PC-3 (cell line): ENCODE data around the gene PML. TPM values are rescaled to one million over a fixed set of nuclear protein-coding genes. Genes with fewer than 3 reads are reported as not detected.
"Not testable (repeated sequence)": the region's sequence is repeated elsewhere in the genome, so short reads cannot be mapped to it uniquely, and the experiment has no call there.

Experiments
- ATAC-seq: fragments of 200-7000 bp; cut with Tn5 transposase; 2 replicates; pipeline ENCODE4 v1.9.1; 2020; ENCODE audit warnings: mild to moderate bottlenecking, moderate library complexity
- BruUV-seq: library from RNA; stranded (reverse); fragments of 400-500 nt; replicated peaks from 2 replicates; lab custom pipeline; 2021; lab: Mats Ljungman, UMichigan
- CTCF ChIA-PET: fragments of 300-600 bp; sonication (Branson Sonifier 250); formaldehyde crosslinking; loops from one replicate; lab custom pipeline; 2022; ENCODE audit warnings: antibody characterized with exemption; lab: Charles Lee
- POLR2A ChIA-PET: fragments of 300-600 bp; sonication (Branson Sonifier 250); formaldehyde crosslinking; loops from one replicate; lab custom pipeline; 2022; ENCODE audit warnings: antibody characterized with exemption; ENCODE audit not compliant: unreplicated experiment; lab: Charles Lee
- DNase-seq: peaks from one replicate; pipeline ENCODE4 v3.0.0-alpha.2; 2015
- H2AFZ ChIP-seq: fragments of 300-600 bp; sonication (generic); 2 replicates; pipeline ENCODE4 v1.6.0; 2016; ENCODE audit warnings: antibody characterized with exemption, low read length
- H3F3A ChIP-seq: fragments of 300-600 bp; sonication (generic); one replicate; pipeline ENCODE4 v1.6.0; 2017; ENCODE audit warnings: antibody characterized with exemption, low read length, control low read depth, mild to moderate bottlenecking; ENCODE audit not compliant: unreplicated experiment
- H3K27ac ChIP-seq: fragments of 300-600 bp; sonication (generic); 2 replicates; pipeline ENCODE4 v1.5.1; 2016; ENCODE audit warnings: mild to moderate bottlenecking, low read length
- H3K27me3 ChIP-seq: fragments of 300-600 bp; sonication (generic); 2 replicates; pipeline ENCODE4 v1.6.1; 2016; ENCODE audit warnings: low read length, mixed read lengths
- H3K36me3 ChIP-seq: fragments of 300-600 bp; sonication (generic); 2 replicates; pipeline ENCODE4 v1.6.1; 2016; ENCODE audit warnings: low read depth, mixed run types, low read length, mixed read lengths
- H3K4me1 ChIP-seq: fragments of 300-600 bp; sonication (generic); 2 replicates; pipeline ENCODE4 v1.5.1; 2016; ENCODE audit warnings: low read length; ENCODE audit not compliant: insufficient read depth
- H3K4me2 ChIP-seq: fragments of 300-600 bp; sonication (generic); 2 replicates; pipeline ENCODE4 v1.6.0; 2016; ENCODE audit warnings: low read length
- H3K4me3 ChIP-seq: fragments of 300-600 bp; sonication (generic); 2 replicates; pipeline ENCODE4 v1.5.1; 2016; ENCODE audit warnings: mild to moderate bottlenecking, low read length, mixed read lengths
- H3K79me2 ChIP-seq: fragments of 300-600 bp; sonication (generic); 2 replicates; pipeline ENCODE4 v1.6.1; 2017; ENCODE audit warnings: low read length, mixed read lengths
- H3K9ac ChIP-seq: fragments of 300-600 bp; sonication (generic); 2 replicates; pipeline ENCODE4 v1.6.0; 2016; ENCODE audit warnings: mild to moderate bottlenecking, low read length
- H3K9me2 ChIP-seq: fragments of 300-600 bp; sonication (generic); replicated peaks from 2 replicates; pipeline ENCODE4 v1.6.1; 2016; ENCODE audit warnings: mixed run types, low read length, mixed read lengths
- H3K9me3 ChIP-seq: fragments of 300-600 bp; sonication (generic); 2 replicates; pipeline ENCODE4 v1.6.1; 2016; ENCODE audit warnings: low read length, mixed read lengths
- H4K20me1 ChIP-seq: fragments of 300-600 bp; sonication (generic); 2 replicates; pipeline ENCODE4 v1.6.1; 2016; ENCODE audit warnings: low read length, mixed read lengths
- CTCF ChIP-seq: fragments of 300-600 bp; sonication (generic); conservative IDR thresholded peaks from 2 replicates; pipeline ENCODE4 v1.5.1; 2017; ENCODE audit warnings: antibody characterized with exemption, low read depth, mild to moderate bottlenecking, low read length
- intact Hi-C: fragments of 100-400 bp; cut with micrococcal nuclease; formaldehyde crosslinking; loops from 2 replicates; pipeline ENCODE4 v1.9.0; 2023
- total RNA-seq: library from RNA; depleted of rRNA; stranded (reverse); fragments of >200 nt; gene quantifications from 2 replicates; pipeline ENCODE4 v1.2.3, GENCODE V29; 2014

PML gene
- total RNA-seq, 1 experiment from 2014 or later: 18.7 TPM

DNA sequence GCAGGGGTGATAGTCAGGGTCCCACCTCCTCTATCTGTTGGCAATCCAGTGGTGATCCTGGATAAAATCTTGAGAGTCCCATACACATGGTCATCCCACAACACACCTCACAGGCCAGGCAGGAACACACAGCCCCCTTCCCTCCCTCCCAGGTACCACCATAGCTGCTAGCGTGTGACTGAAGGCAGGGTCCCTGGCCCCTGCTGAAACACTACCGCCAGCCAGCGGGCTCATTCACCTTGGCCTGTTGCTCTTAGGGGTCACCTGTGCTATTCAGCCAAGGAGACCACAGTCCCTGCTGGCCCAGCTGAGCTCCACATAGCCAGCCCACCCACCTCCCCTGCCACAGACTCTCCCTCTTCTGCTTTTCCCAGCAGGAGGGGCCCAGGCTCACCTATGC lies 69.7 kb downstream of the PML start:
- POLR2A ChIA-PET, H2AFZ ChIP-seq, intact Hi-C loops, H3K79me2 ChIP-seq, DNase-seq, H3K27me3 ChIP-seq, H3K9me3 ChIP-seq, H3K4me2 ChIP-seq, H3K27ac ChIP-seq, BruUV-seq, H3K4me3 ChIP-seq, CTCF ChIA-PET, H3F3A ChIP-seq, H3K9ac ChIP-seq, H3K4me1 ChIP-seq, ATAC-seq, H4K20me1 ChIP-seq, H3K36me3 ChIP-seq, H3K9me2 ChIP-seq: not testable (repeated sequence)

- POLR2A ChIA-PET, H2AFZ ChIP-seq, H3K79me2 ChIP-seq, ATAC-seq, intact Hi-C loops, H3F3A ChIP-seq, H4K20me1 ChIP-seq, H3K27ac ChIP-seq, H3K4me3 ChIP-seq, H3K9me2 ChIP-seq, H3K9ac ChIP-seq, H3K4me1 ChIP-seq, DNase-seq, H3K36me3 ChIP-seq, BruUV-seq, H3K27me3 ChIP-seq, H3K4me2 ChIP-seq, H3K9me3 ChIP-seq, CTCF ChIA-PET: not testable (repeated sequence)
Observed at GRCh38 chr15:74064822-74065221, 70.3 kb downstream of the PML start.

DNA sequence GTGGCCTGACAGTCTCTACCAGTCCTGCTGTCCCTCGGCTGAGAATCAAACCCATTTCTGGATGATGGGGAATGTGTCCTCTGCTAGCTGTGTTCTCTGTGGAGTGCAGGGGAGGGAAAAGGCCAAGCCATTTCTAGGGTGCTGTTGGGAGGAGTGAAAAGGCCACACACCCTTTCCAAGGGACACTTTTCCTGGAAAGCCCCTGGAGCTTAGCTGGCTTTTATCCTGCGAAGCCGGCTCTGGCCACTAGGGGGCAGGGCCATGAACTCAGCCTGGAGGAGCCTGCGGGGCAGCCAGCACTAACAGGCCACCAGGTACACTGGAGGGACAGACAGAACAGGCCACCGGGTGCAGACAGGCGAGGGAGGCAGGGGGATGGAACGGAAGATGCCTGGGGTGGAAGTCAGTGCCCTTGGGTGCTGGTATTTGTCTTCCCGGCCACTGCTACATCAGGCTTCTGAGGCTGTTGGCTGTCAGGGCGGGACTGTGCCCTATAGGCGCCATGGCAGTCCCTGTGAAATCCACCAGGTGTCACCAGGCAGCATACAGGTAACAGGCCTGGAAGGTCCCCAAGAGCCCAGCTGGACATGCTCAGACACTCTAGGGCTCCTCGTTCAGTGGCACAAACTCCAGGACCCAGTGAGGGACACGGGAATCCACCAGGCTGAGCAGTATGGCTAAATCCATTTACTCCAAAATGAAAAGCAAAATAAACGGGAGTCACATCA lies 71.3 kb downstream of the PML start:
- H2AFZ ChIP-seq, H3K9me2 ChIP-seq, BruUV-seq, intact Hi-C loops, H3K9ac ChIP-seq, H3K27ac ChIP-seq, POLR2A ChIA-PET, DNase-seq, H3K27me3 ChIP-seq, H3K79me2 ChIP-seq, H3F3A ChIP-seq, H3K9me3 ChIP-seq, H3K4me2 ChIP-seq, H3K4me3 ChIP-seq, H4K20me1 ChIP-seq, H3K4me1 ChIP-seq, H3K36me3 ChIP-seq, CTCF ChIA-PET: not testable (repeated sequence)
- peak; percentile 32 for TF ChIP-seq CTCF
- ATAC-seq: peak; percentile 97

DNA sequence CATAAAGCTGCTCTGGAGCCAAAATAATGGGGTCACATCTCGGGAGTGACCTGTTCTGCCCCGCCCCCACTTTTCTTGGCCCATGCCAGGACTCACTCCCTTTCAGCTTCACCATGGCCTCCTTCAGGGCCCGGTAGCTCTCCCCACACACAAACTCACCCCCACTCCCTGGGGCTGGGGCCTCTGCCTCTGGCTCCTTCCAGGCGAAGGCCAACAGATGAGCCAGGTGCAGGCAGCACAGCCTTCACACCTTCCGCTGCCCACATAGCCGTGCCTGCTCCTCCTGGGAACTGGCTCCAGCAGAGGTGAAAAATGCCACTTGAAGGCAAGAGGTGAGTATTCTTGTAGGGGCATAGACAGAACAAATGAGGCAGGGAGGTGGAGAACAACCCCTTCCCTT lies 77.1 kb downstream of the PML start:
- H3K9ac ChIP-seq, H2AFZ ChIP-seq, BruUV-seq, DNase-seq, CTCF ChIA-PET, intact Hi-C loops, H3K4me1 ChIP-seq, POLR2A ChIA-PET, H3K27ac ChIP-seq, H3K4me3 ChIP-seq, H3K27me3 ChIP-seq, H3K9me3 ChIP-seq, H3F3A ChIP-seq, H3K79me2 ChIP-seq, ATAC-seq, H3K9me2 ChIP-seq, H4K20me1 ChIP-seq, H3K4me2 ChIP-seq, H3K36me3 ChIP-seq: not testable (repeated sequence)

DNA sequence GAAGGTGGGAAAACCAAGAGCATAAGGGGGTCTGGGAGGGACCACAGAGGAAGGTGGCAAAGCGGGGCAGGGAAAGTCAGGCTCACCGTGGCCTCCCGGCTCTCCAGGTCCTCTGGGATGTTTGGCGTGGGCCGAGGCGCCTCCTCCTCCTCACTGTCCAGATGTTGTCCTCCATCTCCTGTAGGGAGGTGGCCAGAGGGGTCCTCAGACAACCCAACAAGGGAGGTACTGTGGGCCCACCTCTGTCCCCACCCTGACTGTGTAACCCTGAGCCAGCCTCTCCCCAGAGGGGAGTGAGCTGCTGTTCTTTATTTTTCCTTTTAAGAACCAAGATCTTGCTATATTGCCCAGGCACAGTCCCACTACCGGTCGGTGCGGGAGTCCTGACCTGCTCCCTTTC lies 77.6 kb downstream of the PML start:
- CTCF ChIA-PET, POLR2A ChIA-PET, H3K9me3 ChIP-seq: not testable (repeated sequence)

DNA sequence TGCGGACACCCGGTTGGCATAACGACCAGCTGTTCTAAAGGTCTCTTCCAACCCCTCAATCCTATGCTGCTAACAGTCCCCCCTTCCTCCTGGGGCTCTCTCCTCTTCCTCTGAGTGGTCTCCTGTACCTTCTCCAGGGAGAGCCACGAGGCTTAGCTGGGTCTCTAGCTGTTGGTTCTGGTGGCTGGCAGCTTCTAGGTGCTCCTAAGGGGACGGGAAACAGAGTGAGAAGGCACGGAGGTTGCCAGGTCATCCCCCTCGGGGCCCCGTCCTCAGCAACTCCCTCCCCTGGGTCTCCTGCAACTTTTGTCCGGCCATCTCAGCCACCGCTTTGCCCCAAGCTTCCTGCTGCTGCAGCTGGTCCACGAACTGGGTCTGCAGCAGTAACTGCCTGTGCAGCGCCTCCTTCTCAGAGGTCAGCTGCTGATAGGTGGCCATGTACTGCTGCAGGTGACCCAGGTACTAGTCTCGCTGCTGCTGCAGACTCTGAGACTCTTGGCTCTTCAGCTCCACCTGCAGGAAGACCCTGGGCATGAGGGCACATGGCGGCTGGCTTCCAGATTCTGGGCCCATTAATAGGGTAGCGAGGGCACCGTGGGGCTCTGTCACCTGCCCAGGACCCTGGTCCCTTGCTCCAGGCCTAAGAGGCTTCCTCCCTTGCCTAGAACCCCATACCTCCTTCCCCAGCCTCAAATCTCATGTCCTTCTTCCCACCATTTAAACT lies 78.3 kb downstream of the PML start:
- H3K9me3 ChIP-seq, H3K27ac ChIP-seq, H3K9me2 ChIP-seq, ATAC-seq, intact Hi-C loops, H3K27me3 ChIP-seq, POLR2A ChIA-PET, H4K20me1 ChIP-seq, H3F3A ChIP-seq, H3K9ac ChIP-seq, H3K4me2 ChIP-seq, CTCF ChIA-PET, H3K4me3 ChIP-seq, DNase-seq, H3K36me3 ChIP-seq, H3K79me2 ChIP-seq, H2AFZ ChIP-seq, BruUV-seq, H3K4me1 ChIP-seq: not testable (repeated sequence)

More for the DNA sequence above, 77.6 kb downstream of the PML start:
- DNase-seq, H2AFZ ChIP-seq, H3K4me2 ChIP-seq, H3K27me3 ChIP-seq, ATAC-seq, H3K4me3 ChIP-seq, H4K20me1 ChIP-seq, H3K27ac ChIP-seq, H3K79me2 ChIP-seq, H3K36me3 ChIP-seq, H3K4me1 ChIP-seq, intact Hi-C loops, H3K9ac ChIP-seq, H3F3A ChIP-seq, BruUV-seq, H3K9me2 ChIP-seq: not testable (repeated sequence)
